ENCODE data around the gene ACTL10. TPM values are rescaled to one million over a fixed set of nuclear protein-coding genes. Genes with fewer than 3 reads are reported as not detected.

The ACTL10 gene
- total and polyA plus RNA-seq, 2 of the 13 experiments (the other 11 are each of a cell fraction or from before 2014, with no cell fraction given), result not detected

GRCh38 chr20:33663161-33664084 lies 3.3 kb upstream of the ACTL10 start (continued):
- TF ChIP-seq HOXA7 (CRISPR knock-in tag; IDR thresholded peaks at IDR 0.05), result no peak
- peak; percentile 98 for TF ChIP-seq ZNF598 (CRISPR knock-in tag; IDR thresholded peaks at IDR 0.05; ENCODE audit: borderline replicate concordance)
- TF ChIP-seq ZNF546 (CRISPR knock-in tag; conservative IDR thresholded peaks at IDR 0.05), result peak; percentile 83; the same call in 1 of the 2 replicates
- TF ChIP-seq NCOA1 (CRISPR knock-in tag; IDR thresholded peaks at IDR 0.05), result 0 out of 2 replicates have a peak, but pooled peaks have one; percentile 87
- no peak for TF ChIP-seq ZKSCAN5 (CRISPR knock-in tag; IDR thresholded peaks at IDR 0.05)
- TF ChIP-seq RNF2 (conservative IDR thresholded peaks at IDR 0.05; ENCODE audit: low read depth), result peak; percentile 45; the same call in 1 of the 2 replicates
- peak; percentile 78; the same call in 1 of the 2 replicates for TF ChIP-seq GATA4 (IDR thresholded peaks at IDR 0.05; ENCODE audit: borderline replicate concordance, low read depth)
- no peak for TF ChIP-seq SIX1 (CRISPR knock-in tag; IDR thresholded peaks at IDR 0.05; ENCODE audit: borderline replicate concordance)
- no peak for TF ChIP-seq ZFP36 (IDR thresholded peaks at IDR 0.05; ENCODE audit: borderline replicate concordance, low read depth, low read length, partially characterized antibody)
- TF ChIP-seq KDM6A (CRISPR knock-in tag; IDR thresholded peaks at IDR 0.05; ENCODE audit: low read depth), result no peak
- TF ChIP-seq THAP8 (CRISPR knock-in tag; IDR thresholded peaks at IDR 0.05; ENCODE audit: borderline replicate concordance), result peak; percentile 93; the same call in 1 of the 2 replicates
- TF ChIP-seq ZSCAN21 (CRISPR knock-in tag; IDR thresholded peaks at IDR 0.05; ENCODE audit: borderline replicate concordance), result peak; percentile 93
- TF ChIP-seq, protein P1, sequence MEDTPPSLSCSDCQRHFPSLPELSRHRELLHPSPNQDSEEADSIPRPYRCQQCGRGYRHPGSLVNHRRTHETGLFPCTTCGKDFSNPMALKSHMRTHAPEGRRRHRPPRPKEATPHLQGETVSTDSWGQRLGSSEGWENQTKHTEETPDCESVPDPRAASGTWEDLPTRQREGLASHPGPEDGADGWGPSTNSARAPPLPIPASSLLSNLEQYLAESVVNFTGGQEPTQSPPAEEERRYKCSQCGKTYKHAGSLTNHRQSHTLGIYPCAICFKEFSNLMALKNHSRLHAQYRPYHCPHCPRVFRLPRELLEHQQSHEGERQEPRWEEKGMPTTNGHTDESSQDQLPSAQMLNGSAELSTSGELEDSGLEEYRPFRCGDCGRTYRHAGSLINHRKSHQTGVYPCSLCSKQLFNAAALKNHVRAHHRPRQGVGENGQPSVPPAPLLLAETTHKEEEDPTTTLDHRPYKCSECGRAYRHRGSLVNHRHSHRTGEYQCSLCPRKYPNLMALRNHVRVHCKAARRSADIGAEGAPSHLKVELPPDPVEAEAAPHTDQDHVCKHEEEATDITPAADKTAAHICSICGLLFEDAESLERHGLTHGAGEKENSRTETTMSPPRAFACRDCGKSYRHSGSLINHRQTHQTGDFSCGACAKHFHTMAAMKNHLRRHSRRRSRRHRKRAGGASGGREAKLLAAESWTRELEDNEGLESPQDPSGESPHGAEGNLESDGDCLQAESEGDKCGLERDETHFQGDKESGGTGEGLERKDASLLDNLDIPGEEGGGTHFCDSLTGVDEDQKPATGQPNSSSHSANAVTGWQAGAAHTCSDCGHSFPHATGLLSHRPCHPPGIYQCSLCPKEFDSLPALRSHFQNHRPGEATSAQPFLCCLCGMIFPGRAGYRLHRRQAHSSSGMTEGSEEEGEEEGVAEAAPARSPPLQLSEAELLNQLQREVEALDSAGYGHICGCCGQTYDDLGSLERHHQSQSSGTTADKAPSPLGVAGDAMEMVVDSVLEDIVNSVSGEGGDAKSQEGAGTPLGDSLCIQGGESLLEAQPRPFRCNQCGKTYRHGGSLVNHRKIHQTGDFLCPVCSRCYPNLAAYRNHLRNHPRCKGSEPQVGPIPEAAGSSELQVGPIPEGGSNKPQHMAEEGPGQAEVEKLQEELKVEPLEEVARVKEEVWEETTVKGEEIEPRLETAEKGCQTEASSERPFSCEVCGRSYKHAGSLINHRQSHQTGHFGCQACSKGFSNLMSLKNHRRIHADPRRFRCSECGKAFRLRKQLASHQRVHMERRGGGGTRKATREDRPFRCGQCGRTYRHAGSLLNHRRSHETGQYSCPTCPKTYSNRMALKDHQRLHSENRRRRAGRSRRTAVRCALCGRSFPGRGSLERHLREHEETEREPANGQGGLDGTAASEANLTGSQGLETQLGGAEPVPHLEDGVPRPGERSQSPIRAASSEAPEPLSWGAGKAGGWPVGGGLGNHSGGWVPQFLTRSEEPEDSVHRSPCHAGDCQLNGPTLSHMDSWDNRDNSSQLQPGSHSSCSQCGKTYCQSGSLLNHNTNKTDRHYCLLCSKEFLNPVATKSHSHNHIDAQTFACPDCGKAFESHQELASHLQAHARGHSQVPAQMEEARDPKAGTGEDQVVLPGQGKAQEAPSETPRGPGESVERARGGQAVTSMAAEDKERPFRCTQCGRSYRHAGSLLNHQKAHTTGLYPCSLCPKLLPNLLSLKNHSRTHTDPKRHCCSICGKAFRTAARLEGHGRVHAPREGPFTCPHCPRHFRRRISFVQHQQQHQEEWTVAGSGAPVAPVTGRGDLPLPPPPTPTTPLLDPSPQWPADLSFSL (CRISPR knock-in tag; IDR thresholded peaks at IDR 0.05), result no peak; the same call in 1 of the 2 replicates
- TF ChIP-seq ZNF770 (CRISPR knock-in tag; IDR thresholded peaks at IDR 0.05), result peak; percentile 62
- TF ChIP-seq KDM1A (CRISPR knock-in tag; IDR thresholded peaks at IDR 0.05), result no peak
- TF ChIP-seq ZMYM4 (CRISPR knock-in tag; IDR thresholded peaks at IDR 0.05), result peak; percentile 60; the same call in 1 of the 2 replicates
- TF ChIP-seq MIER2 (CRISPR knock-in tag; IDR thresholded peaks at IDR 0.05), result no peak
- TF ChIP-seq ZSCAN9 (CRISPR knock-in tag; IDR thresholded peaks at IDR 0.05; ENCODE audit: borderline replicate concordance), result peak; percentile 51; the same call in 1 of the 2 replicates
